Activated CD4-positive, alpha-beta T cell treated with anti-CD3 and anti-CD28 coated beads, Interleukin-2, Interleukin-6, amounts not matched to agents 100 ng/mL and 50 ng/mL, durations not matched to agents 16 hours and 8 hours (primary cell): Measurements from ENCODE around the gene CARMIL1.
"Not testable (repeated sequence)": the region's sequence is repeated elsewhere in the genome, so short reads cannot be mapped to it uniquely, and the experiment has no call there.

Experiments used
- DNase-seq: peaks from one replicate; pipeline ENCODE4 v3.0.0-alpha.2; 2020

The CARMIL1 gene

GRCh38 chr6:25375125-25375524 lies 96.0 kb downstream of the CARMIL1 start:
- DNase-seq, result no peak

GRCh38 chr6:25377664-25378063 lies 98.5 kb downstream of the CARMIL1 start:
- DNase-seq, result no peak

- DNase-seq, result no peak
These were observed 101.9 kb downstream of the CARMIL1 start for GRCh38 chr6:25381077-25381476.

- DNase-seq, result not testable (repeated sequence)
These were observed 103.3 kb downstream of the CARMIL1 start for GRCh38 chr6:25382476-25382875.

- no peak for DNase-seq
These were observed 105.1 kb downstream of the CARMIL1 start for GRCh38 chr6:25384234-25384633.

DNA sequence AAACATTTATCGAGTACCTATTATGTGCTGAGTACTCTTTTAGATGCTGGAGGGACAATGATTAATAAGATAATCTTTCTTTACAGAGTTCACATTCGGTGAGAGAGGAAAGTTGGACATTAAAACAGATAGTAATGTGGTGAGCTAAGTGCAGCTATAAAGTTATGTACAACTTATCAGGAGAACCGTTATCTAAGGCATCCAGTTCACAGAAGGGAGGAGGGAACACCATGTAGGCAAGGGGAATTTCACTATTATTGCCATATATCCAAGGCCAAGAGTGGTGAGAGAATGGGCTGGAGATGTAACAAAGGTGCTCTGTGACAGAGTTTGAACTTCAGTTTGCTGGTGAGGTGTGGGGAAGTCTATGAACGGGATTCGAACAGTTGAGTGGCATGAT lies 105.8 kb downstream of the CARMIL1 start:
- DNase-seq, result no peak

- DNase-seq, result no peak
These were observed 108.3 kb downstream of the CARMIL1 start for GRCh38 chr6:25387483-25387882.

DNA sequence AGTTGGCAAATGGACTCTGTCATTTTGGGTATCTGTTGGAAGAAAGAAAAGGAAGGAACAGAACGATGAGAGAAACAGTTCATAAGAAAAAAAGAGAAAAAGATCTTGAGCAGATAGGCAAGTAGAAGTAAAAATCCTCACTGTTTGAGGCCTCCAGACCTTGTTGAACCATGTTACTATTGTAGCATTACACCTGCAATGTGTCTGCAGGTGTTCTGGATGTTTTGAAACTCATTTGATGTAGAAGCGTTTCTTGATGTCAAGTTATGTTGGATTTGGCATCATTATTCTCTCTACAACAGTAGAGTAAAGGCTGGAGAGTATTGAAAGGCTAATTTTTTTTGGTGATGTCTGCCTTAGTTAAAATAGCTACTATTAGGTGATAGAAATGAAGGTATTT lies 108.7 kb downstream of the CARMIL1 start:
- DNase-seq, result no peak

- no peak for DNase-seq
These were observed 109.6 kb downstream of the CARMIL1 start for GRCh38 chr6:25388776-25389175.

DNA sequence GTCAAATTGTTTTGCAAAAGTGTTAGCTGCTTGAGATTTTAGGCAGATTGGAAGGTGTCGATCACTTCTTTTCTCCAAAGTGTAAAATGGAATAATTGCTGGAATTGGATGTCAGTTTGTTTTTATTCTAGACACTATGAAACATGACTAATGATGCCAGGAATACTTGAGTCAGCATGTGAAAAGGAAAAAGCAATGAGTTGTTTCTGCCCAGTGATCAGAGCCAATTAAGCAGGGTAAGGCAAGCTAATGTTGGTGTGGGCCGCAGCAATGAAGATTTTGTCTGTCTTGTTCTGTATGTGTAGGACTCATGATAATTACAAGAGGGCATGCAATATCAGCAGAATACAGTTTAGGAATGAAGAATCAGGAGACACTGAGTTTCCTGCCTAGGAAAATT lies 110.3 kb downstream of the CARMIL1 start:
- DNase-seq, result peak; percentile 25

- no peak for DNase-seq
These were observed 113.2 kb downstream of the CARMIL1 start for GRCh38 chr6:25392372-25392771.

DNA sequence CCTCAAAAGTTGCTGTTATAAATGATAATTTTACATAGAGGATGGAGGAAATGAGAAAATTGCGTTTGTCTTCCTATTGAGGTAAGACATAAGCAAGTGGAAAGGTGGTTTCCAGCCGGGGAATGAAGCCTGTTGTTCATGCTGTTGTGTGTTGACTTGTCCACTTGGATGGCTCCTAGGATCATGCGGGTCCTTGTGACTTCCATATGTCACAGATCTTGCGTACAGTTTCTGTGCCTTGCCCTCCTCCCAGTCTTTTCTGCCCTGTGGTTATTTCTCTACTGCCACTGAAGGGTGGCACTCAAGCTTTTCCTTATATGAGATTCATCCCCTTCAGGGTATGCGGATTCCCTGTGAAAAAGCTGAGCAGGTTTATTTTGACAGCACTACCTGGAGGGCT lies 116.6 kb downstream of the CARMIL1 start:
- no peak for DNase-seq

DNA sequence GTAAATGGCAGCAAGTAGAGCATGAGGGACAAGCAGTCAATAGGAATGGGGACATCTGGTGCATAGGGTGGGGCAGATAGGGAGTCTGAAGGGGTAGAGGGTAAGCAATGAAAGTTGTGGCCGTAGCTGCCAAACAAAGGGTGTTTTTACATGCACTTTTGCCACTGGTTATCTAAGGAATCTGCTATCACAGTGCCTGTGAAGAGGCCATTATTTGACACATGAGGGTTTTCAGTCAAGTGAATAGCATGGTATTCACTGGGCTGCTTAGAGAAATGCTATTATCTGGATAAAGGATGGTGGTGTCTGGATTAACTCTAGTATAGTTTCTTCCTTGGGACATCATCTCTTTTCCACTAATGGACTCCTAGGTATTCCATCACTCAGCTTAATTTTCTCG lies 118.2 kb downstream of the CARMIL1 start:
- no peak for DNase-seq

GRCh38 chr6:25399885-25400284 lies 120.7 kb downstream of the CARMIL1 start:
- no peak for DNase-seq

- DNase-seq, result no peak
These were observed 122.5 kb downstream of the CARMIL1 start for GRCh38 chr6:25401711-25402110.

DNA sequence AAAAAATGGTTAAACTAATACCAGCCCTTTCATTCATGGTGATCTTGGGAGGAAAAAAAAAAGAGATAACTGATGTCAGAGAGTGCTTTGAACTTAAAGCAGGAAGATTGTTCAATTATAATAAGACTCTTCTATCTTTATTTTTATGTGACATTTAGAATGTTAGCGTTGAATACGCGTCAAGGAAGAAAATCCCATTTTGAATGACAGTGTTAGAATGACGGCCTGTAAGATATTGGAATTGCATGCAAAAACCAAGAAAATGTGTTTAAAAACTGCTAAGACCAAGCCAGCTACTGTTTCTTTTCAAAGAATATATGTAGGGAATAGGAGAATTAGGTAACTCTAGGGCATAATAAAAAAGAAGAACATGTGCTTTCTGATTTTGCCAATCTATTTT lies 123.0 kb downstream of the CARMIL1 start:
- DNase-seq, result no peak

- no peak for DNase-seq
These were observed 124.0 kb downstream of the CARMIL1 start for GRCh38 chr6:25403150-25403549.

DNA sequence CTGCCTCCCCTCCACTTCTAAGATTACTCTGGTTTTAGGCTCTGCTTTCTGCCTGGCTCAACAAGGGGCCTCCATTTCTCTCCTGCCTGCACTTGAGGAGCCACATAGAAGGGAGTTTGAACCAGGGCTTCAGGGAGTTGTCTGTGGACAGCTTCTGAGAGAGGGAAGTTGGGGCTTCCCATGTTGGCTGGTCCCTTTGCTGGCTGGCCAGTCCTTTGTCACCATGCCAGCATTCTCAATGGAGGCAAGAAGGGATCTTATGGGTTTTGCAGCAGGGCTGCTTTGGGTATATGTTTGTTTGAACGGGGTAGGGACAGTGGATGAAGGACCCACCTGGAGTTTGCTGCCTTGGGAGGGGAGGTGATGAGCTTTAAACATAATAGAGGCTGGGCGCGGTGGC lies 124.9 kb downstream of the CARMIL1 start:
- DNase-seq, result no peak

- peak; percentile 73 for DNase-seq
These were observed 125.6 kb downstream of the CARMIL1 start for GRCh38 chr6:25404693-25405169.

- no peak for DNase-seq
These were observed 126.3 kb downstream of the CARMIL1 start for GRCh38 chr6:25405442-25405841.

GRCh38 chr6:25407431-25407830 lies 128.3 kb downstream of the CARMIL1 start:
- no peak for DNase-seq

DNA sequence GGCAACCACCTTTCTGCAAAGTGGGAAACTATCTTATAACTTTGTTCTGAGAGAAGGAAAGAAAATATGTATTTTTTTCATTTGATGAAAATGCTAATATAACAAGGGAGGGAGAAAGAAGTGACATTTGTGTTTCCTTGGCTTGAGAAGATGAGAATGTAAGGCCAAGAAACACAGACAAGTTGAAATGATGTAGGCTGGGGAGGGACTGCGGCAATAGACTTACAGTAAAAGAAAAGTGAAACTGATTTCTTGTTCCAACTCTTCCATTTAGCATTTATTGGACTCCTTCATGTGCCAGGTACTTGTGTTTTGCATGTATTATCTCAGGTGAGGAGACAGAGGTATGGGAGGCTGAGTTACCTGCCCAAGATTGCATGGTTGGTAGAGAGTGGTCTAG lies 130.9 kb downstream of the CARMIL1 start:
- no peak for DNase-seq

DNA sequence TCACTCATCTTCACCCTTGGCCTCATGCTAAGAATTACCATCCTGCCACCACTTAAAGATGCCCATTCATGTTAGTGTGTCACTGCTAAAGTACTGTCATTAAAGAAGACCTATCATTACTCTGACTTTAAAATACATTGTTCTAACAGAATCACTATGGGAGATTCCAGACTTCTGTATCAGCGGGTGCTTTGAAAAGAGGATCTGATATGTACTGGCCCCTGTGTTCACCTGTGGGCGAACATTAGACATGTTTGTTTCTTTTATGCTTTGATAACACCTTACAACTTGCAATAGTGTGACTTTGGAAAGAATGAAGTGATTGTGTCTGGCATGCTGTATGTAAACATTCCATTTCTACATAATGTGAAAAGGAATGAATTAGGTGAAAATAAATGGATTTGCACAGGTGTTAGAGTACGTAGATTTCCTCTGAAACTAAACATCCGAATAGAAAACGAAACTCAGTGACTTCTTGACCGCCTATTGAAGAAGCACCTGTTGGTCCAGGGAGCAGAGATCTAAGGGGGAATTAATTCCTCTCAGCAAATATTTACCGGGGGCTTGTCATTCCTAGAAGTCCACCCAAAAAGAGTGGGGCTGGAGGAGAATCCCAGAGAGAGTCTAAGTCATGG lies 132.3 kb downstream of the CARMIL1 start:
- DNase-seq, result no peak

DNA sequence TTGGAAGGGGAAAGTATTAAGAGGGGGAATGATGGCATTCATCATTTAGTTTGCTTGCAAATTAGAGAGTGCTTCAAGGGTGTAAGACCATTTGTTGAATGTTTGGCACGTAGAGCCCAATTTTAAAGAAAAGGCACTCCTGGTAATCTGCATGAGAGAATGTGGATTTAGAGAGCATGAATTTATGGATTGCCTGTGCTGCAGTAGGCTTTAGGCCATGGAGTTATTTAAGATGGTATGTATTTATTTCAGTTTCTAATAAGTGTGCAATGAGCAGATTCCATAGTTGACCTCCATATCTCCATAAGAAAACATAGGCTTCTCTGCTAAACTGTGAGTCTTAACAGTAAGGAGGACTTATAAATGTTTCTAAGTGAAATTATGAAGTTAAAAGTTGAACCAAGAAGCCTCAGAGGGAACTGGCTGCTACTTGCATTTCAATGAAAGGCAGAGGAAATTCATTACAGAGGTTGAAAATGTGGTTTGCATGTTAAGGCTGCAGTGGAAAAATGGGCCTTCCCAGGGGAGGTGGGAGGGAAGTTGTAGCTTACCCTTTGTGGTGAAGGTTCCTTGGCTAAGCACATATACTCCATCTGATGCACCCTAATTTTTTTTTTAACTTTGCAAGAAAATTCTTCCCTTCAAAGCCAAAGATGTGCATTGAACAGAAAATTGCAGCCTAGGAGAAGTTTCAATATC lies 134.2 kb downstream of the CARMIL1 start:
- no peak for DNase-seq

DNA sequence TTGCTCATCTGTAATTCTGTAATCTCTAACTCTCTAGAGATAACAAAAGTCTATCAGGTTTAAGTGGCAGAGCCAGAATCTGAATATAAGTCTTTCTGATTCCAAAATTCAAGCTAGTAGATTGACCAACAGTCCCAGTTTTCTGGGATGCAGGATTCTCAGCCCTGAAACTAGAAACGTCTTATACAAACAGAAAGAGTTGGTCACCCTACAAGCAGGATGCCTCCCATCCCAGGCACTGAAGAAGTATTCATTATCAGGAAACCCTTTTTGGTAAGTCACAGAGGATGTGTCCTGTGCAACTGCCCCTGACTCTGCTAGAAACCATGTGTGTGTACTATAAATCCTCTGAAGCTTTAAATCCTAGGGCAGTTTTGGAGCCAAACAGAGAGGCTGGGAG lies 135.0 kb downstream of the CARMIL1 start:
- DNase-seq, result no peak
